DMS 273 (cell line): ENCODE data around the gene STK32C.
A peak's percentile ranks its signal among the peaks of the same experiment; 100 is the strongest.

Experiments
- DNase-seq: peaks from one replicate; lab custom pipeline; 2025; ENCODE audit not compliant: unreplicated experiment; lab: John Stamatoyannopoulos, UW

Gene STK32C

DNA sequence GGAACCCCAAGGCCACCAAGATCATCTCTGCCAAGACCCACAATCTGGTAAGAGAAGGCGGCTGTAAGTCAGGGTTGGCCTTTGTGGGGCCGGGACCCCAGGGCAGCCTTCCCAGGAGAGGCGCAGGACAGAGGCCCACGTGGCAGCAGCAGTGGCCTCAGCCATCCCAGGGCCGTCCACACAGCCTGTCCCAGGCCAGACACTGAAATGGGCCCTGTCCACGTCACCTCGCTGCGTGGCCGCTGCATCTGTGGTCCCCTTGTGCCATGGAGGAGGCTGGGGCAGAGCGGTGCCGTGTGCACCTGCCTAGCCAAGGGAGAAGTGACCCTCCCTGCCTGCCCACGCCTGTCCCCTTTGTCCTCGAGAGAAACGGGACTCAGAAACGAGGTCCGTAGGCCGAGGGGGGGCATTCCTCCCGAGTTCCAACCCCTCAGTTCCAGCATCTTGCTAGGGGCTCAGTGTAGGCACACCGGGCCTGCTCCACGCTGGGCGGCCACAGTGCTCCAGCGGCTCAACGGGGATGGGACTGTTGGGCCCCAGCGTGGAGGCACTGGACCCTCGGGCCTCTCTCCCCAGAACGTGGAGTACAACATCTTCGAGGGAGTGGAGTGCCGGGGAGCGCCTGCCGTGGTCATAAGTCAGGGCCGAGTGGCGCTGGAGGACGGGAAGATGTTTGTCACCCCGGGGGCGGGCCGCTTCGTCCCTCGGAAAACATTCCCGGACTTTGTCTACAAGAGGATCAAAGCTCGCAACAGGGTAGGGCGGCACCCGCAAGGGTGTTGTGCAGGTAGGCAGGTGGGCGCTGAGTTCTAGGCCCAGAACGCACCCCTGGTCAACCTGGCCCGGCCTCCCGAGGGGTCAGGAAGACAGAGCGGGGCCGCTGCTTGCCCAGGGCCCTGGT, 105.4 kb downstream of the STK32C start:
- no peak for DNase-seq

DNA sequence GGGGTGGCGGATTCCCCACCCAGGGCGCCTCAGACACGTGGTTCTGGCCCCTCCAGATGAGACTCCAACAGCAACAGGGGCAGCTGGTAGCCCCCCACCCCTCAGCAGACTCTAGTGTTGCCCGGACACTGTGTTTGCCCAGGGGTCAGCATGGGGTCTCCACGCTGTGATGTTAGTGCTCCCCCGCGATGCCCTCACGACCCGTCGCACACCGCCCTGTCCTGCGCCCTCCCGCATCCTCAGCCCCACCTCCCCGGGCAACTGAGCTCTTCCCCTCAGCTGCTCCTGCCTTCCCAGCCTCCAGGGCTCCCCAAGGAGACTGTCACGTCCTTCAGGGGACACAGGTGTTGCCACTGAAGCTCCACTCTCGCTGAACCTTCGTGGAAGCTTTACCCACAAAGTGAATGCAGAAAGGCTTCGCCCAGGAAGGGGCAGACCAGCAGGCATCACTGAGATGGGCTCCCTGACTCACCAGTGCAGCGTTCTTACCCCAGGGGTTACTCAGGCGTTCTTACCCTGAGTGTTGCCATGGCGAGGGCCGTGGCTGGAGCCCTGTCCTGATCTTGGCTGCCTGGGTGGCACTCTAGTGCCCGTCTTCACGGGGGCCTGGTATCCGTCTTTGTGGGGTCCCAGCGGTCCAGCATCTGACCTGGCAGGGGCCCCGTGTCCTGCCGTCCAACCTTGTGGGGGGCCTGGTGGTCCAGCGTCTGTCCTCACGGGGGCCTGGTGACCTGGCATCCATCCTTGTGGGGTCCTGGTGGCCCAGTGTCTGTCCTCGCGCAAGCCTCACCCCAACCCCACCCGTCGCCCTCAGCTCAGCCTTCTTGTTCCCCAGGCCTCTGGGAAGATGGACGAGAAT, 106.4 kb downstream of the STK32C start:
- no peak for DNase-seq

DNA sequence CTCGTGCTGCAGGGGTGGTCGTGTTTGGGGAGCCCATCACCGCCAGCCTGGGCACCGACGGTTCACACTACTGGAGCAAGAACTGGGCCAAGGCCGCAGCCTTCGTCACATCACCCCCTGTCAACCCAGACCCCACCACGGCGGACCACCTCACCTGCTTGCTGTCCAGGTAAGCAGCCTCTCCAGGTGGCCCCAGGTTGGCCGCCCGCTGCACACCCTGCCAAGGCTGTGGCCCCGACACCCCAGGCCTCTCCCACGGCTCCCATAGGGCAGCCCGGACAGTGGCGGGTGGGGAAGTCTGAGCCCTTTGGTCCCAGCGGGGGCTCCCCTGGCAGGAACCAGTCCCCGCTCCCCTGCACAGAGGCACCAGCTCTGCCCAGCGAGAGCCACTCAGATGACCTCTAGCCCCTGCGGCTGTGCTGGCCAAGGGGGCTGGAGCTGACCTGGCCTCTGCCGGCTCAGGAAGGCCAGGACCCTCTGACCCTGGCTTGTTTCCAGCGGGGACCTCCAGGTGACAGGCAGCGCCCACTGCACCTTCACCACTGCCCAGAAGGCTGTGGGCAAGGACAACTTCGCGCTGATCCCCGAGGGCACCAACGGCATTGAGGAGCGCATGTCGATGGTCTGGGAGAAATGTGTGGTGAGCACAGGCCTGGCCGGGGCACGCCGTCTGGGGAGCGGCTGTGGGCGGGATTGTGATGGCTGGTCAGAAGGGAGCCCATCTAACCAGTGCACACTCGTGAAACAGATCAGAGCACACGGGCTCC, 107.2 kb downstream of the STK32C start:
- DNase-seq: no peak

DNA sequence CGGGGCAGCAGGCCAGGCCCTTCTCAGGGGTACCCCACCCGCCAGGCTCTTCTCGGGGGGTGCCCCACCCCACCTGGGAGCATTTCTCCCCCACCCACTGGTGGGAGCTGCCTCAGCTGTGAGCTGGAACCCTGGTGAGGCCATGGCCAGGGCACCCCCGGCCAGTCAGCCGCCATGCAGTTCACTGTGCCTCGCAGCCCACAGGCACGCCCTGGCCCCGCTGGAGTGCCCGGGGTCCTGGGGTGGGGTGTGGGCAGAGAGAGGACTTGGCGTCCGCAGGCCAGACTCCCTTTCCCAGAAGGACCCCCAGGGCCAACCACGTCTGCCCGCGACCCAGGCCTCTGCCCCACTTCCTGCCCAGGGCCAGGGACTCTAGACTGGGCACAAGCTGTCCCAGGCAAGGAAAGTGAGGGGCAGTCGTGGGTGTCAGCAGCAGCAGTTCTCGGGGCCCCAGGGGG, 107.9 kb downstream of the STK32C start:
- no peak for DNase-seq

DNA sequence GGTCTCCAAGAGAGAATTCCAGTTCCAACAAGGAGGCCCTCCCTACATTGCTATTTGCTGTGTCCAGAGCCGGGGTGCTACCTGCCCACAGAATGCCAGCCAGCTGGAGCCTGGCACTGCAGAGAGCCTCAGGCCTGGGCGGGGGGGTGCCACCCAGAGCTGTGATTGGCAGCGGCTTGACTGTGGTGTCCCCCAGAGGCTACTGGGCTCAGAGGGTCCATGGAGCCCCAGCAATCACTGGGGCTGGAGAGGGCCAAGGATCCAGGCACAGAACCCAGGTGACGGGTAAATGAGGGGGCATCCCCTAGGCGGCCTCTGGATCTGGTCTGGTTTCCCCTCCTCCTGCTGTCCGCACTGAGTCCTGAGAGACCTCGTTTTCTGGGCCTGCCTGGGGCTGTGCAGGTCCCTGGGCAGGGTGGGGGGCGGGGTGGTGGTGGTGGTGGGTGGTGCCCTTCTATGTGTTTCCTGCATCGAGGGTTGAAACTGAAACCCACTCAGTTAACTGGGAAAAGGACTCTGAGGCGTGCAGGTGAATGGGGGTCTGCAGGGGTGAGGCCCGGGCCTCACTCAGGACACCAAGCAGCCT, 108.4 kb downstream of the STK32C start:
- no peak for DNase-seq

DNA sequence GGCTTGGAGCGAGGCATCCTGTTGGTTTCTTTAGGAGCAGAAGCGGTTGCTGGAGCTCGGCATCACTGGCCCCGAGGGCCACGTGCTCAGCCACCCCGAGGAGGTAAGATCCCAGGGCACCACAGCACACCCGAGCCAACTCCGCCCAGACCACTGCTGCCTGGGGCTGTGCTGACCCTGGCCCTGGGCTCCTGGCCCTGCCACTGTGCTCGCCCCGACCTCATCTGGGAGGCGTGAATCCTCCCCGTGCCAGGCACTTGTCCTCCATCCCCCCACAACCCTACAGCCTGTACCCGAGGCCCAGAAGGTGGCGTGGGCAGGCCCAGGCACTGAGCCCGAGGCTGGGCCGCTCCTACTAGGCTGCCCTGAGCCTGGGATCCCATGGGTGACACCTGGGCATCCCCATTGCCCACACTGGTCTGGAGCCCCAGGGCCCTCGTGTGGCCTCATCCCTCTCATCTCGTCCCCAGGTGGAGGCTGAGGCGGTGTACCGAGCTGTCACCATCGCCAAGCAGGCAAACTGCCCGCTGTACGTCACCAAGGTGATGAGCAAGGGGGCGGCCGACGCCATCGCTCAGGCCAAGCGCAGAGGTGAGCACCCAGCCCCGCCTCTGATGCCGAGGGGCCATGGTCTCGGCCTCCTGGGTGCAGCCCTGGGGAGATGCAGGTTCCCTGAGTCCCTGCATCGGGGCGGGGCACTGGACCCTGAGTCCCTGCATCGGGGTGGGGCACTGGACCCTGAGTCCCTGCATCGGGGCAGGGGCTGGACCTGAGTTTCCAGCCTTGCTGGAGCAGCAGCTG, 109.2 kb downstream of the STK32C start:
- DNase-seq: no peak

DNA sequence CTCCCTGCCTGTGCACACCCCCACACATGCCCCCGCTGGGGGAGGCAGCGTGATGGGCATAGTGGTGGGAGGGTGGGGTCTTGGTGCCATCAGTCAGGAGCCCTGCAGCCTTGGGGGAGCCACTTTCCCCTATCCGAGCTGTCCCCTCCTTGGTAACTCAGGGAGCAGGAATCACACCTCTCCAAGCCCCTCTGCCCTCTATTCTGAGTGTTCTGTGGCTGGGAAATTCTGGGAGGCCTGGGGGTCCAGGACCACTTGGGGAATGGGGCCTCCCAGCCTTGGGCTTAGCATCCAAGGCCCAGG, 109.7 kb downstream of the STK32C start:
- no peak for DNase-seq

DNA sequence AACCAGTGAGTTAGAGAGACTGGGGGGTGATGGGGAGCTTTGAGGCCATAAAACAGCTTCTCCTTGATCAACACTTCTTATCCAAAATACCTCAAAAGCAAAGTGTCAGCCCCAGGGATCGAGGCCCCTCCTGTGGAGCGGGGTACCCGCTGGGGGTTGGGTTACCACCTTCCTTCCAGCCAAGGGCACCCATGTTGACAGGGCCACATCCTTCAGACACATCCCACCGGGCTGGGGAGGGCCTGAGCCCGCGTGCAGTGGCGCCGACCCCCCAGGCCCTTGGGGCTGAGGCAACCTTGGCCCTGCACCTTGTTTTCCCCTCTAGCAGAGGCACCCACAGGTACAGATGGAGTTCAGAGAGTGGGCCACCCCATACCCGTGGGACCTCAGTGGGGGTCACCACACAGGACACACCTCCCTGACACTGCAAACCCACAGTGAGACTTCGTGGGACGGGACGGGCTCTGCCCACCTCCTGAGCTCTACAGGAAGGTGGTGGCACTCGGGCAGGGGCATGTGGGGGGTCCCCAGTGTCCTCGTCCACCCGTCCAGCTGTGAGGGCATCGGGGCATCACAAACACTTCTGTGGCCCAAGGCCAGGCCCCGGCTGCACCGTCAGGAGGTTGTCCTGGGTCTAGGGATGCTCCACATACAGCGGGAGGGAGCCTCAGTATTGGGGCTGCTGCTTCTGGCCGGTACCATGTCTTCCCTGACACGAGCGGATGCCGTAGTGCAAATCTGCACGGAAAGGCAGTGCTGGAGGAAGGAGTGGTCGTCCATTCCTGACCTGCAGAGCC, 110.3 kb downstream of the STK32C start:
- no peak for DNase-seq

DNA sequence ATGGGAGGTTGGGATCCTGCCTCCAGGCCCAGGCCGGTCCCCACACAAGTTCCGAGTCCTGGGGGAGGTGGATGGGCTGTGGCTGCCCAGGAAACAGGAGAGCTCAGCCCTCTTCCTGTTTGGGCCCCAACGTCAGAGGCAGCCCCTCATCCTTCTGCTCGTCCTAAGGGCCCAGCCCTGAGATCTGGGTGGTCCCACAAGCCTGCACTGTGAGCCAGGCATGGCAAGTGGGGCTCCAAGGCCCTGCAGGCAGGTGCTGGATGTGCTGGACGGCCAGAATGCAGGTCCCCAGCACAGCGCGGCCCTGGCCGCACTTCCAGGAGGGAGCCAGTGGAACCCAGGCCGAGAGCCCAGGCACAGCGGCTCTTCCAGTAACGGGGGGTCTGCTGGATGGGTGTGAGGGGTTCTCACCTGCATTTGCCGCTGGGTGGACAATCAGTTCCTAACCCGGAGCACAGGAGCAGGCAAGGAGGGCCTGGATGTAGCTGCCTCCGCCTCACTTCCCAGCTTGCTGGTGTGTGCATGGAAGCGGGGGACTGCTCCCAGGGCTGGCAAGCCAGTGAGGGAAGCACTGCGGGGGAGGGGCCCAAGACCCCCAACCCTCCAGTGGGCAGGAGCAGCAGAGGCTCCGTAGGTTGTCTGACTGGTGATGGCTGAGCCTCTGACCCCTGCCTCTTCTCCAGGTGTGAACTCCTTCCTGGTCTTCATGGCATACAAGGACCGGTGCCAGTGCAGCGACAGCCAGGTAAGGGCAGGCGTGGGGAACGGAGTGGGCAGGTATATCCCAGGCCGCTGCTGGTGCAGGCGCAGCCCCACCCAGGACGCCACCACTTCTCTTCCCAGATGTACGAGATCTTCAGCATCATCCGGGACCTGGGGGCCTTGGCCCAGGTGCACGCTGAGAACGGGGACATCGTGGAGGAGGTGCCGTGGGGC, 111.3 kb downstream of the STK32C start:
- DNase-seq: no peak

DNA sequence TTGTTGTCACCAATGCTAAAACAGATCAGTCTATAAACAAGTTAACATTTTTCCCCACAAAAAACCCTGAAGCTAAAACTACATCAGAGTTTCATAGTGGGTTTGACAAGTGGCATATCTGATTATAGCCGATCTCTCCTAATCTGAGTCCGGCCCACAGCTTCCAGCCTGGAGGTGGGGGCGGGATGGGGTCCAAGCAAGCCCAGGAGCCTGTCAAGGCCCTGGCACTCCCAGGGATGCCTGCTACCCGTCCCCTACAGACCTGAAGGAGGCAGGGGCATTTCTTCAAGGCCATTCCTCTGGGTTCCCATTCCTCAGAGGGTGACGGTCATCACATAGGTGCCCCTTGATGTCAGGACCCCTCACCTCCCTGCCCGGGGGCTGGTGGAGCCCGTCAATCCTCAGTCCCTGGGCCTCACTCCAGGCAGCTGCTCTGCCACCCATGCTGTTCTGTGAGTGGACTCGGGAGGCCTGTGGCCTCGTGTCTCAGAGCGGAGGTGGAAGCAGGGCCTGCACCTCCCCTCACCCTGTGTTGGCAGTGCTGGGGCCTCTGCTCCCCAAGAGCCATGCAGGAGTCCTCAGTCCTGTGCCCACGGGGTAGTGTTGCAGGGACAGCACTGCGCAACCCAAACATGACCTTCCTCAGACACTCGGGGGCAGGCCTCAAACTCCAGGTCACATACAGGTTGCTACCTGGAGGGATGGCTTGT, 112.2 kb downstream of the STK32C start:
- no peak for DNase-seq

DNA sequence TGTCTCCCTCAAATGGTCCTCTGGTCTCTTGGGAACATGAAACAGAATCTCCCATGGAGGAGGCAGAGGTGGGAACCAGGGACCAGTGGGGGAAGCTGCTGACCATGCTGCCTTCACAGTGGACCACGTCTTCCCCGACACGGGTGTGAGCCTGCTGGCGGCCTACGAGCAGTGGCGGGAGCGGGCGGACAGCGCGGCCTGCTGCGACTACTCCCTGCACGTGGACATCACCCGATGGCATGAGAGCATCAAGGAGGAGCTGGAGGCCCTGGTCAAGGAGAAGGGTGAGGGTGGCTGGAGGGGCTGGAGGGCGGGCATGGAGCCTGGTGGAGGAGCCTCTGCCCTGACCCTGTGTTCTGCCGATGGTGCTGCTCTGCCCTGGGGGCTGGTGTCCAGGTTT, 113.0 kb downstream of the STK32C start:
- DNase-seq: no peak

DNA sequence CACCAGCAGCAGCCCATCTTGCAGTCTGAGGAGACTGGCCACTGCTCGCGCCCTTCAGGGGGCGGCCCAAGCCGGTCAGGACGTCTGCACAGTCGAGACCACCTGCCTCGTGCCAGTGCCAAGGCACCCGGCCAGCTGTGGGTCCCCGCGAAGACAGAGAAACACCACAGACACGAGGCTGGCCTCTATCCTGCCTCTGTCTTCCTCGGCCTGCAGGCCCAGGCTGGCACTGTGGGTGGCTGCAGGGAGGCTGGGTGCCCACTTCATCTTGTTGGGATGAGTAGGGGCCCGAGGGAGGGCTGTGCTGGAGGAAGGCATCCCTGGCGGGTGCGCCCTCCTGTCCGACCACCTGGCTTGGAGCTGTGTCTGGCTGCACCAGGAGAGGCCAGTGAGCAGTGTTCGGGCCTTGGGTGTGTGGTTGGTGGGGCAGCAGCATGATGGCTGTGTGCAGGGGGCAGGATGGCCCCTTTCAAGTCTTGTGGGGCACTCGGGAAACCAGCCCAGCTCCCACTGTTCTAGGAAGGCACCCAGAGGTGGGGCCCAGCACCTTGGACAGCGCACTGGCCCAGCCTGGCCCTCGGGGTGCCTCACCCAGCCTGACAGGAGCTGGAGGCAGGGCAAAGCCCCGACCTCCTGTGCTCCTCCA, 113.7 kb downstream of the STK32C start:
- no peak for DNase-seq

DNA sequence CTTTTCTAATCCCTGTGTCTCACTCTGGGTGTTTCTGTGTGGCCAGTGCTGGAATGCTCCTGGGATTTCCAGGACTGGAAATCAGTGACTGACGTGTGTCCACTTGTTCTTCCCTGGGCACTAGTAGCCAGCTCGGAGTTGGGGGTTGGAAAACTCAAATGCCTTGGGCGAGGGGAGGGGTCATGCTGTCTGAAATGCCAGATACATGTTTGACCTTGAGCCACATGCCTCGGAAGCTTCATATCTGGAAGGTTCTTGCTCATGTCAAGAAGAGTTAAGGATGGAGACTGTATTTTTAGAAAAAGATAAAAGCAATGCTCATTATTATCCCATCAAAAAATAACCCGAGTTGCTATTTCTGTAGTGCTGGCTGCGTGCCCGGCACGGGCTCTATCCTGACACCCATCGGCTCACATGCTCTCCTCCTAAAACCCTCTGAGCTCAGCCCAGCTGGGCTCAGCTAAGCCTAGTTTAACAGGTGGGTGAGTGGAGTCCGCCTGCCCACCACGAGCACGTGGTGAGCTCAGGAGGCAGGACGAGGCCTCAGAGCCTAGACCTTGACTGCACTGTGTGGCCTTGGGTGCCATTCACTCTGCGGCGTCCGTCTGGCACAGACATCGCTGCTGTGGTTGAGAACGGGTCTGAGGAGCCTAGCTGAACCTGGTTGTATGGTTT, 114.6 kb downstream of the STK32C start:
- peak; percentile 5 for DNase-seq

DNA sequence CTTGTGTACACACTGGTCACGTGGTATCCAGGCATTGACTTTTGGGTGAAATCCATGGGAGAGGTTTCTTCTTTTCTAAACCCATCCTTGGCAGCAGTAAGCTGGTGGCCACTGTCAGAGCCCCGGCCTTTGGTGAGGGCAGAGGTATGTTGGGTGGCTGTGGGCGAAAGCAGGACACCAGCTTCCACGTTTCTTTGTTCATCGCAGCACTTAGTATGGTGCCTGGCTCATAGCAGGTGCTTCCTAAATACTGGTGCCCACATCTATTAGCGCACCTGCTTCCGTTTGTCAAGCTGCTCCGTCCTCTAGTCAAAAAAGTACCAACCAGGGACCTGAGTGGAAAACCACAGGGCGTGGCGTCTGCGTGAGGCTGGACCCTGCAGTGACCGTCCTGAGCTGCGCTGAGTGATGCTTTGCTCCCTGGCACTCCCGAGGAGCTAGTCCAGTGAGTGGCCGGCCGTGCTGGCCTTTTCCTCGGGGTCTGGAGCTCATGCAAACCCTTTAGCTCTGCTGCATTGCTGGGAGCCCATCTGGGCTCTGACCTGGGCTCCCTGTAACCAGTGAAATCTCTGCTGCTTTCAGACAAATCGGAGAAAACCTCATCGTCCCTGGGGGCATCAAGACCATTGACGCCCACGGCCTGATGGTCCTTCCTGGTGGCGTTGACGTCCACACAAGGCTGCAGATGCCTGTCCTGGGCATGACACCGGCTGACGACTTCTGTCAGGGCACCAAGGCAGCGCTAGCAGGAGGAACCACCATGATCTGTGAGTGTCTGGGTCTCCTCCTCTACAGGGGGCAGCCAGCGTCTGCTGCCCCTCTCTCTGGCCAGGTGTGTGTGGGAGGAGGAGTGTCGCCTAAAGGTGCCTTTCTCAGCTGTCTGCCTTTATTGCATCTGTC, 115.4 kb downstream of the STK32C start:
- DNase-seq: no peak

DNA sequence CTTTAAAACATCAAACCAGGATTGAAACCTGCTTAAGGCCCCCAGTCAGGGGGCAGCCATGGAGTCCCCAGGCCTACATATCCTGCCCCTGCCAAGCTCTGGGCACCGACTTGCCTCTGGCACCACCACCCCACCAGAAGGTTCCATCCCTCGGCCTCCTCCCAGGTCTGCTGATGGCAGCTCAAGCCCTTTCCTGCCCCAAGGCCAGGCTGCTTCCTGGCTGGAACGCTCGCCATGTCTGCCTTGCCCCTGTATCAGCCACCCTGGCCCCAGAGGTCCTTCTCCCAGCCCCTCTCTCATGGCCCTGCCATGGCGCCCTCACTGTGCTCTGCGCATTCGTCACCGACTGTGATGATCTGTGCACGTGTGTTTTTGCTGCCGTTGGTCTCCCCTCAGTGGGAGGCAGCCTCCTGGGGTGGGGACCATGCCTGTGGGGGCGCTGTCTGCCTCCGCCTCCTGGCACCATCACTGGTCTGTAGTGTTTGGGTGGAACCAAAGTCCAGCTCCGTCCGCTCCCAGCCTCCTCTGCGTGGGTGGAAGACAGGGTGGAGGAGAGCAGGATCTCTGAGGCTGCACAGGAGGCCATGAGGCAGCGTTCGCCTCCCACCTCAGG, 117.8 kb downstream of the STK32C start:
- no peak for DNase-seq
